ENCODE measurements around the gene OSBPL8.

DNA sequence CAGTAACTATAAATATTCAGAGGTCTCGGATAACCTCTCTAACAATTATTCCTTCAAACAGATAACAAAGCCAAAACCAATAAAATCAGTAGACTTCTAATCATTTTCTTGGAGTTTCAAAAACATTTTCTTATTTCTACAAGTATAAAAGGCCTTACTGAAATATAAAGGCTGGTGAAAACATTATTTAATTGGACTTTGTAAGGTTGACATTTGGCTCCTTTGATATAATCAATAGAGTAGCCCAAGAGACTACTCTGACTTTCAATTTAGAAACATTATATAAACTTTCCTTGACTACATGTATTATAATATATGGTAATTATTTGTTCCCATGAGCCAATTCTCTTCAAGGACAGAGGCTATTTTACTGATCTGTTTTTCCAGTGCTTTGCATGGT, 68.3 kb downstream of the OSBPL8 start:
- TF ChIP-seq, protein P1, sequence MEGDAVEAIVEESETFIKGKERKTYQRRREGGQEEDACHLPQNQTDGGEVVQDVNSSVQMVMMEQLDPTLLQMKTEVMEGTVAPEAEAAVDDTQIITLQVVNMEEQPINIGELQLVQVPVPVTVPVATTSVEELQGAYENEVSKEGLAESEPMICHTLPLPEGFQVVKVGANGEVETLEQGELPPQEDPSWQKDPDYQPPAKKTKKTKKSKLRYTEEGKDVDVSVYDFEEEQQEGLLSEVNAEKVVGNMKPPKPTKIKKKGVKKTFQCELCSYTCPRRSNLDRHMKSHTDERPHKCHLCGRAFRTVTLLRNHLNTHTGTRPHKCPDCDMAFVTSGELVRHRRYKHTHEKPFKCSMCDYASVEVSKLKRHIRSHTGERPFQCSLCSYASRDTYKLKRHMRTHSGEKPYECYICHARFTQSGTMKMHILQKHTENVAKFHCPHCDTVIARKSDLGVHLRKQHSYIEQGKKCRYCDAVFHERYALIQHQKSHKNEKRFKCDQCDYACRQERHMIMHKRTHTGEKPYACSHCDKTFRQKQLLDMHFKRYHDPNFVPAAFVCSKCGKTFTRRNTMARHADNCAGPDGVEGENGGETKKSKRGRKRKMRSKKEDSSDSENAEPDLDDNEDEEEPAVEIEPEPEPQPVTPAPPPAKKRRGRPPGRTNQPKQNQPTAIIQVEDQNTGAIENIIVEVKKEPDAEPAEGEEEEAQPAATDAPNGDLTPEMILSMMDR (conservative IDR thresholded peaks at IDR 0.05 in 1 of 2, IDR thresholded peaks at IDR 0.05 in 1 of 2; ENCODE audit: extremely low read depth in 1 of 2, insufficient read depth in 1 of 2, low read depth in 1 of 2, low read length in 2 of 2) = no peak
- TF ChIP-seq EZH2 (IDR thresholded peaks at IDR 0.05; ENCODE audit: borderline replicate concordance, low read length) = no peak
